Measurements from ENCODE around the gene TMEM61. TPM values are rescaled to one million over a fixed set of nuclear protein-coding genes. Genes with fewer than 3 reads are reported as not detected.

The TMEM61 gene
- total RNA-seq, 1 donor from 2014 or later = not detected

DNA sequence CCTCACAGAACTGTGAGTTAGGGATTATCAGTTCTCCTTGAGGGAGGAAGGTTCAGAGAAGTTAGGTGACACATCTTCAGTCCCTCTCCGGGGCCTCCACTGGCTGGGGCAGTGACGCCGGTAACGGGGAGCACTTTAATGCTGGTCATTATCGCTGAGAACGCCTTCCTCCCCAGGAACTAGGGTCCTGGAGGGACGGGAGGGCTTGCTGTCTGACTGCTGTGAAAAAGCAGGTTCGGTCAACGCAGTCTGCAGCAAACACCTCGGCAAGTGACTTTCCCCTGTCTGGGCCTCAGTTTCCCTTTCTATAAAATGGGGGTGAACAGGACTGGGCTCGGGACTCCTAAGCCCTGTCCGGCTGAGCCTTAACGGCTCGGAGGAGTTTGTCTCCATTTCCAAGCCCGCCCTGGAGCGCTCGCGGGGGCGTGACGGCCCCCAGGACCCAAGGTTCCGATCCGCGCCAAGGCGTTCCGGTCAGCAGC lies 341 bp upstream of the TMEM61 start:
- intact Hi-C loops (cut with DNase I) = no loop called here
- no peak for DNase-seq (ENCODE audit: low spot score)

DNA sequence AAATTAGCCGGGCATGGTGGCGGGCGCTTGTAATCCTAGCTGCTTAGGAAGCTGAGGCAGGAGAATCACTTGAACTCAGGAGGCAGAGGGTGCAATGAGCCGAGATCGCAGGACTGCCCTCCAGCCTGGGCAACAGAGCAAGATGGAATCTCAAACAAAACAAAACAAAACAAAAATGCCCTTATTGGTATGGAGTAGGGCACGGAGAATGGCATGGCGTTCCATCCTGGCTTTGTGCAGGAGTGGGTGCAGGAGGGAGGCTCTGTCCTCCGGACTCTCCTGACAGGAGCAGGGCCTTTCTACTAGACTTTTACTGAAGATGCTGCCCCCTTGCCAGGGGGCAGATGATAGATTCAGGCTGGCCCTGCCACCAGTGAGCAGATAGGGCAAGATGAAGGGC lies 1.0 kb downstream of the TMEM61 start:
- DNase-seq (ENCODE audit: low spot score) = no peak
- intact Hi-C loops (cut with DNase I) = no loop called here

DNA sequence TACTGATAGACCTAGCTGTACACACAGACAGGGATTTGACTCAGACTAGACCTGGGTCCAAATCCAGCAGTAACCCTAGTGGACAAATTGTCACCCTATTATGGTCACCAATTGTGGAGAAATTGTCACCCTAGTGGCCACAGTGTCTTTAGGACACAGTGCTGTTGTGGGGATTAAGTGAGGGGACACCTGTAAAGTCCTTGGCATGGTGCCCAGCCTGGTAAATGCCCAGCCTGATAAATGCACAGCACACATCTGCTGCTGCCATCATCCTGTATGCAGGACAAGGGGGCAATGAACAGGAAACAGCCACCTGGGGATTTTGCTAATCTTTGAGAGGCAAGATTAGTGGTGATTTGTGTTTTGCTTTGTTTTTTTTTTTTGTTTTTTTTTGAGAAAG lies 2.3 kb downstream of the TMEM61 start:
- intact Hi-C loops (cut with DNase I) = no loop called here
- no peak for DNase-seq (ENCODE audit: low spot score)

GRCh38 chr1:54984131-54984842 lies 3.9 kb downstream of the TMEM61 start:
- intact Hi-C loops (cut with DNase I) = no loop called here
- DNase-seq (ENCODE audit: low spot score) = no peak

DNA sequence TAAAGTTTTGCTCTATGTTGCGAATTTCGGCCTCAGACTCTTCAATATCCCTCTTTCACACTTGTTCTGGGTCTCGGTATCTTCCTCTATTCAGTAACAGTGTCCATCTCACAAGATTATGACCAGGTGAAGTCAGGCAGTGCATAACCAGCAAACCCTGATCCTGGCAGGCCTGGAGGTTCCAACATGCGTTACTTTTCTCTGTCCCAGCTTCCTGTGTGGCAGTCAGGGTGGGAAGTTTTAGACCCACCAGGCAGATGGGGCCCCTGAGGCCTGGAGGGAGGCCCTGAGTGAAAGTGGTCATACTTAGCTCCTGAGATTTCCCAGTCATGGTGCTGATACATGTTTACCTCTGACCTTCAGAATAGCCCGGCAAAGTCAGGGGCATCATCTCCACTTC lies 5.1 kb downstream of the TMEM61 start:
- DNase-seq (ENCODE audit: low spot score) = peak; percentile 2
- intact Hi-C loops (cut with DNase I) = no loop called here

DNA sequence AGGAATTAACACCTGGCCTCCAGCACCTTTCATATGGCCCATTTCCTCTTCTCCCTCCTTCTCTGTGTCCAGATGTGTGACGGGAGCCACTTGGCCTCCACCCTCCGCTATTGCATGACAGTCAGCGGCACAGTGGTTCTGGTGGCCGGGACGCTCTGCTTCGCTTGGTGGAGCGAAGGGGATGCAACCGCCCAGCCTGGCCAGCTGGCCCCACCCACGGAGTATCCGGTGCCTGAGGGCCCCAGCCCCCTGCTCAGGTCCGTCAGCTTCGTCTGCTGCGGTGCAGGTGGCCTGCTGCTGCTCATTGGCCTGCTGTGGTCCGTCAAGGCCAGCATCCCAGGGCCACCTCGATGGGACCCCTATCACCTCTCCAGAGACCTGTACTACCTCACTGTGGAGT lies 5.6 kb downstream of the TMEM61 start:
- DNase-seq (ENCODE audit: low spot score) = peak; percentile 71
- intact Hi-C loops (cut with DNase I) = no loop called here

- no peak for DNase-seq (ENCODE audit: low spot score)
- intact Hi-C loops (cut with DNase I) = no loop called here
These were observed 6.1 kb downstream of the TMEM61 start for GRCh38 chr1:54986533-54986932.

GRCh38 chr1:54987427-54987826 lies 7.0 kb downstream of the TMEM61 start:
- DNase-seq (ENCODE audit: low spot score) = no peak
- intact Hi-C loops (cut with DNase I) = no loop called here

- no peak for DNase-seq (ENCODE audit: low spot score)
- intact Hi-C loops (cut with DNase I) = no loop called here
These were observed 7.7 kb downstream of the TMEM61 start for GRCh38 chr1:54987919-54988705.

GRCh38 chr1:54988975-54989374 lies 8.5 kb downstream of the TMEM61 start:
- no peak for DNase-seq (ENCODE audit: low spot score)
- intact Hi-C loops (cut with DNase I) = no loop called here

DNA sequence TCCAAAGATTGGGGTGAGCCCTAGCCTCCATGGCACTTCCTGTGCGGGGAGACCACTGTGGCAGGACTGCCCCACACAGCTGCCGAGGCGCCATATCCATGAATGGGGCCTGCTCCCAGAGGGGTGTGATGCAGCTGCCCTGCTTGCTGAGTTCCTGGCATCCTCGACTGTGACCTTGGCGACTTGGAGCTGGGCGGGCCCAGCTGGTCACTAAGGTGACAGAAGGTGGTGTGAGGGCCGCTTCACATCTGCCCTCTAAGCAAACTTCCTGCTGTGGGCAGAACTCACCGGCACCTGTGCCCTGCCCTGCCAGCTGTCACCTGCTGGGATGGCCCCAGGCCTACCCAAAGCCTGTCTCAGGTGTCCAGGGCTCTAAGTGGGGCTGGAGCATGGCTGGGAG lies 9.0 kb downstream of the TMEM61 start:
- DNase-seq (ENCODE audit: low spot score) = no peak
- intact Hi-C loops (cut with DNase I) = no loop called here

DNA sequence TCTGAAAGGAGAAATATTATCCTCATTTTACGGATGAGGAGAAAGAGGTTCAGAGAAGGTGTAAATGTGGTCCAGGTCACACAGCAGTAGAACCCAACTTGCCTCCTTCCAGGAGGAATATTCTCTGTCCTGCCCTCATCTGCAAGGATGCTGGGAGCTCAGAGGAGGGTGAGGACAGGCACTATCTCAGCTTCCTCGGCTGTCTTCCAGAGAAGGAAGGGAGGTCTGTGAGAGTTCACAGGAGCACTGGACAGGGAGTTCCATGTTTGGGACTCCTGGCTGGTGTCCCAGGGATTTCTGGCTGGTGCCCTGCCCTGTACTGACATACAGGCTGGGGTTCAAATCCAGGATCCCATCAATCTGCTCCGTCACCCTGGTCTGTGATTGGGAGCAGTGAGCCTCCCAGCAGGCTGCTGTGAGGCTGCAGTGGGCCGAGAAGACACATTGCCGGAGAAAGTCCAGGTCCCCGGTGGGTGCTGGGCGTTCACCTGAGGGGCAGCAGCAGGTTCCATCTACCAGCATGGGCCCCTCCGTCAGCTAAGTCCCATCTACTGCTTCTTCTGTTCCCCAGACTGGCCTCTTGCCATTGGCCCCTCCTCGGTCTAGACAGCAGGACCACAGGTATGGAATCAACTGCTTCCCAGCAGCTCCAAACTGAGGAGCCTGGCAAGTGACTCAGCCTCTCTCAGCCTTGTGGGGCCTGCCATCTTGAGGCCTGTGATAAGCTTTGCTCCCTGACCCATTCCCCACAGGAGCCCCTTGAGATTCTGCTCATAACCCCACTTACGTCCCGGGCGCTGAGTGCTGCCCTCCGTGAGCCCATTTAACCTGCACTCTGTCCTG lies 9.8 kb downstream of the TMEM61 start:
- intact Hi-C loops (cut with DNase I) = no loop called here
- DNase-seq (ENCODE audit: low spot score) = no peak

- intact Hi-C loops (cut with DNase I) = no loop called here
- DNase-seq (ENCODE audit: low spot score) = no peak
These were observed 10.5 kb downstream of the TMEM61 start for GRCh38 chr1:54990916-54991315.

DNA sequence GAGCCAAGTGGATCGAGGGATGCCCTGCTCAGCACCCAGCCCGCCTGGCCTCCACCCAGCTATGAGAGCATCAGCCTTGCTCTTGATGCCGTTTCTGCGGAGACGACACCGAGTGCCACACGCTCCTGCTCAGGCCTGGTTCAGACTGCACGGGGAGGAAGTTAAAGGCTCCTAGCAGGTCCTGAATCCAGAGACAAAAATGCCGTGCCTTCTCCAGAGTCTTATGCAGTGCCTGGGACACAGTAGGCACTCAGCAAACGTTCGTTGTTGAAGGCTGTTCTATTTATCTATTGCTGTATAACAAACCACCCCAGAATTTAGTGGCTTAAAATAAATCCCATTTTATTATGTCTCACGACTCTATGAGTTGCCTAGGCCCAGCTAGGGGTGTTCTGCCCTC lies 11.5 kb downstream of the TMEM61 start:
- no peak for DNase-seq (ENCODE audit: low spot score)
- intact Hi-C loops (cut with DNase I) = no loop called here

DNA sequence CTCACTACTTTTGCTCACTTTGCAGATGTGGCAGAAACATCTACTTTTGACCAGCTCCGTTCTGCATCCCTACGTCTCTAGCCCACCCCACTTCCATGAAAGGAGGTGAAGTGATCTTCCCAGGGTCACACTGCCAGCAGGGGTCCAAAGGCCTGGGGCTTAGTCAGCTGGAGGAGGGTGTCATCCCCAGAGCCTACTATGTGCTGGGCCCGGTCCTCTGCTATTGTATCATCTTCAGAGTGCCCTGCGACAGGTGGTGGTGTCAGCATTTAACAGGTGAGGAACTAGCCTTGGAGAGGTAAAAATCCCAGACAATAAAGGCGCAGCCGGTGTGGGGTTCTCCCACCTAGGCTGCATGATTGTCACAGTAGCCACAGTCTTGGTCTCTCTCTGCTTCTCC lies 12.7 kb downstream of the TMEM61 start:
- DNase-seq (ENCODE audit: low spot score) = no peak
- intact Hi-C loops (cut with DNase I) = no loop called here

DNA sequence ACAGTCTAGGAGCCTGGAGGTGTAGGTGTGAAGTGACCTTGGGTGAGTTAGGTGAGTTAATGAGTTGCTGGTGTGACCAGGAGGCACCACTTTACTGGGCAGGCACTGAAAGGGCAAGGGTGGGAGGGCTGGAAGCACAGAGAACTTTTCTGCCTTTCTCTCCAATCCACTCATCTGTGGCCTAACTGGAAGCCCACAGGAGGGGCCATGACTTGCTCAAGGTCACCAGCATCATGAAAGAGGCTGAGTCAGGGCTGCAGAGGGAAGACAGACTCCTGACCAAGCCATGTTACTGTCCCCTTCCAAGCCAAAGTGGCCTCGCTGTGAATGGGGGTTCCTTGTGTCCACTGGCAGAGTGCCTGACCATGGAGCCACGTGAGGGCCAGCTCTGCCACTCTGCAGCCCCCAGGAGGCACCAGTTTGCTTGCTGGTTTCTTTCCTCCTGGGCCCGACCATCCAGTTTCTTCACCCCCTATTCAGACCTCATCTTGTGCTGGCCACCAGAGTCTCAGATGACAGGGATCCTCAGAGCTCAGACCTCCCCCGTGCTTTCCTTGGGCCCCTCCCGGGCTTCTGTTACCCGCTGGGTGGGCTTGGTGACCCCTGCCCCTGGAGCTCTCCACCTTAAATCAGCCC lies 14.0 kb downstream of the TMEM61 start:
- DNase-seq (ENCODE audit: low spot score) = no peak
- intact Hi-C loops (cut with DNase I) = no loop called here

DNA sequence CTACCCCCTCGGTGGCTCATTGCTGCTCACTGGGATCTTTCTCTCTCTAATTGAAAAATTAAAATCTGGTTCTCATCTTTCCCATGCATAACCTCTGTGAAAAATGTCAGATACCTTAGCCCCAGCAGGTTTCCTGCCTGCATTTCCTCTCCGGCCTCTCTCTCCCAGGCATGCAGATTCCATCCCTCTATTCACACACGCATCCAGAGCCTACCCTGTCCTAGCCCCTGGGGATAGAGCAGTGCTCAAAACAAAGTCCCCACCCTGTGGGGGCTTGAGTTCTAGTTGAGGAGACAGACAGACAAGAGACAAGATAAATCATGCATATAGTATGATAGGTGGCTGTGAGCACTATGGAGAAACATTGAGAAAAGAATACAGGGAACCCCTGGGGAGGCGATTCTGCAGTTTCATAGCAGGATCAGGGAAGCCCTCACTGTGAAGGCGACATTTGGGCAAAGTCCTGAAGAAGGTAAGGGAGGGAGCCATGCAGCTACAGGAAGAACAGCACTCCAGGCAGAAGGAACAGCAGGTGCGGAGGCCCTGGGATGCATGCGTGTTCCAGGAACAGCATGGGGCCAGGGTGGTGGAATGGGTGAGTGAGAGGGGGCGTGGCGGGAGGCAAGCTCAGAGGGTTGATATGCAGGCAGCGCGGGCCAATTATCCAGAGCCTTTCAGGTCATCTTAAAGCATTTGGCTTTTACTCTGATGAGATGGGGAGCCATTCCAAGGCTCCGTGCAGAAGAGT lies 14.8 kb downstream of the TMEM61 start:
- intact Hi-C loops (cut with DNase I) = no loop called here
- DNase-seq (ENCODE audit: low spot score) = no peak

- intact Hi-C loops (cut with DNase I) = loop anchor here (2.0 kb wide), 1 partner anchor 45 kb away; no protein-coding TSS in a partner anchor
- DNase-seq (ENCODE audit: low spot score) = no peak
These were observed 15.4 kb downstream of the TMEM61 start for GRCh38 chr1:54995835-54996234.

DNA sequence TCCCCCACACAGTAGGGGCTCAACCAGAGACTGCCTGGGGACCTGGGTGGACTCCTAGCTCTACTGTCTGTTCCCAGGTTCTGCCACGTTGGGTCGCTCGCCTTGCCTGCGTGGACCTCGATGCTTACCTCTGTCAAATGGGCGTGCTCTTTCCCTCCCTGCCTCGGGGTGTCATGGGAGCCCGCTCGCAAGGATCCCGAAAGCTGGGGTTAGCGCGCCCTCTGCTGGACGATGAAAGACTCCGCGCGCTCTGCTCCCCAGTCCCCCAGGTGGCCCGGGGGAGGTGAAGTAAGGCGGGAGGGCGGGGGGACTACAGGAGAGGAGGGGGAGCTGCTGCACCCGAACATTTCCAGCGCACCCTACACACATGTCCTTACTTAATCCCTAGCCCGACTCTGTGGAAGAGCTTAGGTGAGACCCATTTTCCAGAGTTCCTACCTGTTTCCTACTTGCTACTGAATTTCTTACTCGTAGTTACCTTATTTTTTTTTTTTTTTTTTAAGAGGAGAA lies 16.0 kb downstream of the TMEM61 start:
- DNase-seq (ENCODE audit: low spot score) = peak; percentile 88
- intact Hi-C loops (cut with DNase I) = loop anchor here (2.0 kb wide), 1 partner anchor 46 kb away; no protein-coding TSS in a partner anchor

Data from cardiac septum (tissue), 1 donor.